Measurements from ENCODE around the gene FDX1. TPM values are rescaled to one million over a fixed set of nuclear protein-coding genes. Genes with fewer than 3 reads are reported as not detected.

The FDX1 gene
- total and polyA plus RNA-seq, 2 of the 8 experiments (the other 6 are each of a cell fraction or from before 2014, with no cell fraction given): 3.7 to 9.6 TPM

DNA sequence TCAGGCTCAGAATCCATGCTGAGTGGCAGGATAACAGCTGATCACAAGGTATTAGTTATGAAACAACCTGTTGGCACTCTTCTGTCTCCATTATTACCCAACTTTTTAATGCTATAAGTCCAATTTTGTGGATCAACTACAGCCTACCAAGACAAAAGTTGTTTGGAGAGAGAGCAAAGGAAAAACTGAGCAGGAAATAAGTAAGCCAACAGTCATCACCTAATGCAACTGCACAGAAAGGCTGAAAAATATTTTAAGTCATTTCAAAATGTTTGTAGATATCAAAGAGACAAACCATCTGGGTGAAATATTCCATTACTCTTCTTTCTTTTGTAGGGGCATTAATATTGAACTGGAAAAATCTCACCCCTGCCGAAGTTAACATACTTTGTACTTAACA, 41.6 kb downstream of the FDX1 start:
- Histone ChIP-seq H3K14ac (ENCODE audit: insufficient read length) (no peak overlapping the region), H2BK15ac (ENCODE audit: low read length) (no peak overlapping the region), H3K23me2 (ENCODE audit: low read depth, low read length) (no peaks in the 10 kb centered on the region), H3K27ac (ENCODE audit: low read depth, low read length) (no peak overlapping the region), H3K4me2 (ENCODE audit: insufficient read depth in 1 of 2, low read depth in 2 of 2, low read length in 2 of 2) (no peak overlapping the region), H3K18ac (ENCODE audit: extremely low read depth, low read length) (no peak overlapping the region), H2AK5ac (ENCODE audit: low read depth, low read length) (no peak overlapping the region), H3K23ac (ENCODE audit: insufficient read length) (no peak overlapping the region), H3K36me3 (ENCODE audit: control insufficient read depth in 2 of 4, insufficient read depth in 4 of 4, low read length in 3 of 4) (no peaks in the 10 kb centered on the region), H2BK12ac (ENCODE audit: low read depth, low read length) (no peak overlapping the region), H3K27me3 (replicated peaks in 1 of 4; ENCODE audit: control insufficient read depth in 3 of 4, extremely low read depth in 1 of 4, insufficient read depth in 3 of 4, low read length in 3 of 4) (no peaks in the 10 kb centered on the region), H2BK20ac (ENCODE audit: low read length) (no peak overlapping the region), H4K91ac (replicated peaks; ENCODE audit: insufficient read length, low read length) (no peak overlapping the region), H2BK5ac (ENCODE audit: low read depth, low read length) (no peak overlapping the region), H3K56ac (replicated peaks; ENCODE audit: insufficient read length, low read depth, low read length) (no peak overlapping the region), H3K4me3 (ENCODE audit: extremely low read depth in 1 of 4, insufficient read depth in 2 of 4, low read depth in 3 of 4, low read length in 4 of 4) (no peak overlapping the region), H3K9ac (replicated peaks in 1 of 4; ENCODE audit: extremely low read depth in 1 of 4, low read depth in 3 of 4, low read length in 3 of 4) (no peak overlapping the region), H4K8ac (ENCODE audit: extremely low read depth, insufficient read depth, low read length) (no peak overlapping the region), H4K20me1 (replicated peaks in 1 of 2; ENCODE audit: control insufficient read depth in 1 of 2, insufficient read depth in 2 of 2, low read length in 2 of 2) (no peaks in the 10 kb centered on the region), H3K79me2 (ENCODE audit: control insufficient read depth in 1 of 2, insufficient read depth in 2 of 2, low read length in 2 of 2) (no peaks in the 10 kb centered on the region), H3K4me1 (replicated peaks in 1 of 4; ENCODE audit: control insufficient read depth in 3 of 4, insufficient read depth in 4 of 4, low read length in 3 of 4) (peaks cover 2 to 10% (median 4%) of the 10 kb centered on the region in 4 experiments), H2AFZ (ENCODE audit: low read length) (no peak overlapping the region), H4K5ac (ENCODE audit: insufficient read length, low read depth, low read length) (no peak overlapping the region), H3K4ac (replicated peaks; ENCODE audit: insufficient read length, low read depth, low read length) (no peak overlapping the region), H3K79me1 (ENCODE audit: low read depth, low read length) (no peaks in the 10 kb centered on the region), H3K9me3 (ENCODE audit: insufficient read depth in 2 of 2, low read depth in 1 of 2, low read length in 1 of 2) (no peaks in the 10 kb centered on the region), H2BK120ac (replicated peaks; ENCODE audit: low read depth, low read length) (no peak overlapping the region)
- CTCF ChIA-PET (ENCODE audit: partially characterized antibody): interaction anchor here (1.1 to 1.5 kb wide), 4 partner anchors 8 to 957 kb away, joined by 3 to 7 read pairs (median 4); no protein-coding TSS in a partner anchor
- POLR2A ChIA-PET (ENCODE audit: partially characterized antibody): interaction anchor here (0.6 kb wide), 1 partner anchor 746 kb away, joined by 3 read pairs; no protein-coding TSS in a partner anchor
- WGBS, 2 experiments (ENCODE audit: extremely low coverage in 1 of 2, insufficient coverage in 1 of 2, insufficient read length in 1 of 2, insufficient replicate concordance in 2 of 2, low coverage in 1 of 2, low lambda C conversion rate in 2 of 2, missing lambda C conversion rate in 1 of 2): 95% methylated on average over 1 of the region's 1 CpG; no CpG with 5 or more reads in 1 of the 2 experiments
- DNase-seq (ENCODE audit: low read depth in 1 of 2, low spot score in 2 of 2) (no peak), FAIRE-seq (no peak)
- no peak for TF ChIP-seq RBBP5 (IDR thresholded peaks at IDR 0.05; ENCODE audit: borderline replicate concordance, low read depth, low read length)
- no peak for TF ChIP-seq POLR2A (IDR thresholded peaks at IDR 0.05; ENCODE audit: control extremely low read depth in 1 of 2, low read depth in 2 of 2, low read length in 2 of 2)
- TF ChIP-seq NRF1 (IDR thresholded peaks at IDR 0.05; ENCODE audit: low read depth, low read length): no peak
- no peak for TF ChIP-seq CBX8 (IDR thresholded peaks at IDR 0.05; ENCODE audit: borderline replicate concordance, low read depth, low read length)
- no peak for TF ChIP-seq POU5F1 (IDR thresholded peaks at IDR 0.05; ENCODE audit: low read depth, low read length)
- no peak for TF ChIP-seq TEAD4 (IDR thresholded peaks at IDR 0.05; ENCODE audit: low read depth, low read length)
- no peak for TF ChIP-seq KDM5A (IDR thresholded peaks at IDR 0.05; ENCODE audit: low read length)
- TF ChIP-seq CHD1 (IDR thresholded peaks at IDR 0.05; ENCODE audit: low read depth, low read length): no peak
- TF ChIP-seq, protein P1, sequence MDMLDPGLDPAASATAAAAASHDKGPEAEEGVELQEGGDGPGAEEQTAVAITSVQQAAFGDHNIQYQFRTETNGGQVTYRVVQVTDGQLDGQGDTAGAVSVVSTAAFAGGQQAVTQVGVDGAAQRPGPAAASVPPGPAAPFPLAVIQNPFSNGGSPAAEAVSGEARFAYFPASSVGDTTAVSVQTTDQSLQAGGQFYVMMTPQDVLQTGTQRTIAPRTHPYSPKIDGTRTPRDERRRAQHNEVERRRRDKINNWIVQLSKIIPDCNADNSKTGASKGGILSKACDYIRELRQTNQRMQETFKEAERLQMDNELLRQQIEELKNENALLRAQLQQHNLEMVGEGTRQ (IDR thresholded peaks at IDR 0.05; ENCODE audit: low read length): no peak
- no peak for TF ChIP-seq POLR2AphosphoS5 (IDR thresholded peaks at IDR 0.05; ENCODE audit: low read depth, low read length)
- TF ChIP-seq TAF1 (IDR thresholded peaks at IDR 0.05; ENCODE audit: low read depth, low read length): no peak
- no peak for TF ChIP-seq EGR1 (IDR thresholded peaks at IDR 0.05; ENCODE audit: borderline replicate concordance, low read depth, low read length)
- no peak for TF ChIP-seq JUND (IDR thresholded peaks at IDR 0.05; ENCODE audit: low read length)
- TF ChIP-seq, protein P2, sequence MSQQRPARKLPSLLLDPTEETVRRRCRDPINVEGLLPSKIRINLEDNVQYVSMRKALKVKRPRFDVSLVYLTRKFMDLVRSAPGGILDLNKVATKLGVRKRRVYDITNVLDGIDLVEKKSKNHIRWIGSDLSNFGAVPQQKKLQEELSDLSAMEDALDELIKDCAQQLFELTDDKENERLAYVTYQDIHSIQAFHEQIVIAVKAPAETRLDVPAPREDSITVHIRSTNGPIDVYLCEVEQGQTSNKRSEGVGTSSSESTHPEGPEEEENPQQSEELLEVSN (IDR thresholded peaks at IDR 0.05): no peak
